Type B pancreatic cell (in vitro differentiated cells): ENCODE results near the gene HAGHL. TPM values are rescaled to one million over a fixed set of nuclear protein-coding genes. Genes with fewer than 3 reads are reported as not detected.
A peak's percentile ranks its signal among the peaks of the same experiment; 100 is the strongest.

Source experiments
- DNase-seq: peaks from one replicate; pipeline ENCODE4 v3.0.0; 2021; ENCODE audit warnings: mixed read lengths; ENCODE audit not compliant: unreplicated experiment; ENCODE audit errors: extremely low spot score
- H3K27ac Mint-ChIP-seq: 2 replicates; pipeline ENCODE4 v1.8.0; 2021; ENCODE audit warnings: mild to moderate bottlenecking, mixed read lengths
- H3K27me3 Mint-ChIP-seq: 2 replicates; pipeline ENCODE4 v1.8.0; 2021; ENCODE audit warnings: mixed read lengths
- H3K36me3 Mint-ChIP-seq: 2 replicates; pipeline ENCODE4 v1.8.0; 2021; ENCODE audit warnings: mixed read lengths
- H3K4me1 Mint-ChIP-seq: one replicate; pipeline ENCODE4 v1.8.0; 2021; ENCODE audit warnings: mixed read lengths; ENCODE audit not compliant: unreplicated experiment
- H3K4me3 Mint-ChIP-seq: 2 replicates; pipeline ENCODE4 v1.8.0; 2021; ENCODE audit warnings: mild to moderate bottlenecking, mixed read lengths
- H3K9me3 Mint-ChIP-seq: 2 replicates; pipeline ENCODE4 v1.8.0; 2021; ENCODE audit warnings: mixed read lengths
- CTCF ChIP-seq: fragments of 200-600 bp; sonication (generic); conservative IDR thresholded peaks from 2 replicates; pipeline ENCODE4 v1.5.0; 2021; ENCODE audit warnings: antibody characterized with exemption, mild to moderate bottlenecking
- total RNA-seq: library from RNA; stranded (reverse); gene quantifications from 2 replicates; pipeline ENCODE4 v1.2.1, GENCODE V29; 2021; ENCODE audit warnings: low replicate concordance

HAGHL gene
- total RNA-seq, 1 donor from 2014 or later = 8.5 TPM

- DNase-seq = peak; percentile 93
- Mint-ChIP-seq H3K4me3 (peak within 1 kb of the TSS; percentile 84), H3K9me3 (no peaks in the 10 kb centered on the region), H3K27me3 (peaks cover 18% of the 10 kb centered on the region), H3K4me1 (peaks cover 16% of the 10 kb centered on the region), H3K27ac (peak within 1 kb of the TSS; percentile 36), H3K36me3 (no peaks in the 10 kb centered on the region)
- TF ChIP-seq CTCF = no peak
Observed at GRCh38 chr16:714558-715476, 12.1 kb upstream of the HAGHL start, which contains the start of gene METRN. METRN (plus strand) TSS chr16:715118; CDS start chr16:715290, 172 bp downstream.

DNA sequence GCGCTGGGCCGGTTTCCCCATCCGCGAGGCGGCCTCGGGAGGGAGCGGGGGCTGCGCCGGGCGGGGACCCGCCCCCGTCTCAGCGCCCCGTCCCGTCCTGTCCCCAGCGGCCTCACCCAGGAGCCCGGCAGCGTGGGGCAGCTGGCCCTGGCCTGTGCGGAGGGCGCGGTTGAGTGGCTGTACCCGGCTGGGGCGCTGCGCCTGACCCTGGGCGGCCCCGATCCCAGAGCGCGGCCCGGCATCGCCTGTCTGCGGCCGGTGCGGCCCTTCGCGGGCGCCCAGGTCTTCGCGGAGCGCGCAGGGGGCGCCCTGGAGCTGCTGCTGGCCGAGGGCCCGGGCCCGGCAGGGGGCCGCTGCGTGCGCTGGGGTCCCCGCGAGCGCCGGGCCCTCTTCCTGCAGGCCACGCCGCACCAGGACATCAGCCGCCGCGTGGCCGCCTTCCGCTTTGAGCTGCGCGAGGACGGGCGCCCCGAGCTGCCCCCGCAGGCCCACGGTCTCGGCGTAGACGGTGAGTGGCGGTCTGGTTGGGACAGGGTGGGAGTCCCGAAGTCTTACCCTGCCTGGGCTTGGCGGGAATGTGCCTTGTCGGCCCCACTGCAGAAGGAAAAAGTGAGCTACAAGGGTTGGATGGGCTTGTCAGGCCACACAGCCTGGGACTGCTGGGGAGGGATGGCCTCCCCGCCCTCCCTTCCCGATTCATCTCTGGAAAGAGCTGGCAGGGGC is 11.3 kb upstream of the HAGHL start:
- Mint-ChIP-seq H3K9me3 (no peaks in the 10 kb centered on the region), H3K36me3 (no peaks in the 10 kb centered on the region), H3K4me3 (peak overlapping the region; percentile 84), H3K4me1 (peaks cover 16% of the 10 kb centered on the region), H3K27ac (peak overlapping the region; percentile 36), H3K27me3 (peaks cover 13% of the 10 kb centered on the region)
- peak; percentile 36 for TF ChIP-seq CTCF
- no peak for DNase-seq

- no peaks in the 10 kb centered on the region for H3K9me3 Mint-ChIP-seq
- H3K36me3 Mint-ChIP-seq = no peaks in the 10 kb centered on the region
- peaks cover 12% of the 10 kb centered on the region for H3K27me3 Mint-ChIP-seq
- H3K27ac Mint-ChIP-seq = peak overlapping the region; percentile 36
- peaks cover 16% of the 10 kb centered on the region for H3K4me1 Mint-ChIP-seq
- no peak for TF ChIP-seq CTCF
- H3K4me3 Mint-ChIP-seq = peak overlapping the region; percentile 84
- DNase-seq = no peak
Observed at GRCh38 chr16:716200-716568, 10.7 kb upstream of the HAGHL start.

GRCh38 chr16:716768-717325 is 10.1 kb upstream of the HAGHL start:
- H3K36me3 Mint-ChIP-seq = no peaks in the 10 kb centered on the region

More at GRCh38 chr16:716768-717325, 10.1 kb upstream of the HAGHL start:
- peaks cover 10% of the 10 kb centered on the region for H3K27me3 Mint-ChIP-seq
- no peak for TF ChIP-seq CTCF
- H3K4me3 Mint-ChIP-seq = peak overlapping the region; percentile 84
- H3K27ac Mint-ChIP-seq = no peak overlapping the region
- DNase-seq = no peak
- H3K4me1 Mint-ChIP-seq = peaks cover 16% of the 10 kb centered on the region
- no peaks in the 10 kb centered on the region for H3K9me3 Mint-ChIP-seq
